Mucosa of rectum (tissue), 2 donors: ENCODE data around the gene STK40.

Experiments
- H3K27ac ChIP-seq, 2 donors: one replicate each; pipeline ENCODE4 v1.7.0; 2013; ENCODE audit warnings: inconsistent platforms in 2 of 2, low read depth in 2 of 2, low read length in 2 of 2
- H3K27me3 ChIP-seq, 2 donors: one replicate each; pipeline ENCODE4 v1.7.0; 2013; ENCODE audit warnings: low read length in 2 of 2; ENCODE audit not compliant: control insufficient read depth in 2 of 2, insufficient read depth in 2 of 2
- H3K36me3 ChIP-seq, 2 donors: one replicate each; pipeline ENCODE4 v1.7.0; 2013; ENCODE audit warnings: low read length in 2 of 2; ENCODE audit not compliant: control insufficient read depth in 2 of 2, insufficient read depth in 2 of 2
- H3K4me1 ChIP-seq, 2 donors: one replicate each; pipeline ENCODE4 v1.7.0; 2013; ENCODE audit warnings: low read length in 2 of 2, mild to moderate bottlenecking in 1 of 2; ENCODE audit not compliant: control insufficient read depth in 2 of 2, insufficient read depth in 2 of 2
- H3K4me3 ChIP-seq, 2 donors: one replicate each; pipeline ENCODE4 v1.7.0; 2013; ENCODE audit warnings: low read length in 2 of 2
- H3K9ac ChIP-seq, 2 donors: one replicate each; pipeline ENCODE4 v1.7.0; 2013; ENCODE audit warnings: low read length in 2 of 2, low read depth in 1 of 2, mild to moderate bottlenecking in 1 of 2
- H3K9me3 ChIP-seq, 2 donors: one replicate each; pipeline ENCODE4 v1.7.0; 2013; ENCODE audit warnings: low read length in 2 of 2; ENCODE audit not compliant: control insufficient read depth in 2 of 2
- donor health status: healthy.
- donor health status: Normal muscosa, but diverticular disease.

The STK40 gene

GRCh38 chr1:36330940-36331339 lies 54.8 kb downstream of the STK40 start:
- H3K4me3 ChIP-seq = no peak overlapping the region

GRCh38 chr1:36329817-36330216 lies 55.9 kb downstream of the STK40 start:
- Histone ChIP-seq H3K9me3 (no peaks in the 10 kb centered on the region), H3K4me1 (no peaks in the 10 kb centered on the region), H3K27ac (no peak overlapping the region), H3K4me3 (no peak overlapping the region), H3K27me3 (peaks cover 0 to 4% of the 10 kb centered on the region in 2 donors), H3K36me3 (no peaks in the 10 kb centered on the region), H3K9ac (no peak overlapping the region)

More at GRCh38 chr1:36330940-36331339, 54.8 kb downstream of the STK40 start:
- no peaks in the 10 kb centered on the region for H3K4me1 ChIP-seq
- H3K9ac ChIP-seq = no peak overlapping the region
- H3K9me3 ChIP-seq = no peaks in the 10 kb centered on the region
- H3K36me3 ChIP-seq = no peaks in the 10 kb centered on the region
- H3K27ac ChIP-seq = no peak overlapping the region
- H3K27me3 ChIP-seq = peaks cover 0 to under 1% of the 10 kb centered on the region in 2 donors

GRCh38 chr1:36328713-36329112 lies 57.0 kb downstream of the STK40 start:
- Histone ChIP-seq H3K27me3 (peaks cover 0 to 6% of the 10 kb centered on the region in 2 donors), H3K9ac (no peak overlapping the region), H3K27ac (no peak overlapping the region), H3K9me3 (no peaks in the 10 kb centered on the region), H3K36me3 (no peaks in the 10 kb centered on the region), H3K4me1 (peaks cover 5 to 8% of the 10 kb centered on the region in 2 donors), H3K4me3 (no peak overlapping the region)

GRCh38 chr1:36328088-36328480 lies 57.6 kb downstream of the STK40 start:
- Histone ChIP-seq H3K4me1 (peaks cover 7 to 9% of the 10 kb centered on the region in 2 donors), H3K9me3 (no peaks in the 10 kb centered on the region), H3K27me3 (peaks cover 0 to 6% of the 10 kb centered on the region in 2 donors), H3K4me3 (no peak overlapping the region), H3K36me3 (no peaks in the 10 kb centered on the region), H3K9ac (no peak overlapping the region), H3K27ac (no peak overlapping the region)

GRCh38 chr1:36327421-36328087 lies 58.2 kb downstream of the STK40 start:
- H3K27me3 ChIP-seq = peaks cover 0 to 6% of the 10 kb centered on the region in 2 donors
- H3K36me3 ChIP-seq = no peaks in the 10 kb centered on the region
- no peak overlapping the region for H3K9ac ChIP-seq
- H3K4me1 ChIP-seq = peaks cover 9% of the 10 kb centered on the region in 2 donors
- no peak overlapping the region for H3K4me3 ChIP-seq
- no peak overlapping the region for H3K27ac ChIP-seq
- H3K9me3 ChIP-seq = no peaks in the 10 kb centered on the region

GRCh38 chr1:36326499-36326898 lies 59.2 kb downstream of the STK40 start:
- no peak overlapping the region for H3K9ac ChIP-seq
- peaks cover 0 to 6% of the 10 kb centered on the region in 2 donors for H3K27me3 ChIP-seq
- H3K9me3 ChIP-seq = no peaks in the 10 kb centered on the region
- no peak overlapping the region for H3K4me3 ChIP-seq
- no peak overlapping the region for H3K27ac ChIP-seq
- peaks cover 14% of the 10 kb centered on the region in 2 donors for H3K4me1 ChIP-seq
- no peaks in the 10 kb centered on the region for H3K36me3 ChIP-seq

- Histone ChIP-seq H3K4me1 (peaks cover 16% of the 10 kb centered on the region in 2 donors), H3K36me3 (no peaks in the 10 kb centered on the region), H3K27ac (peak overlapping the region in 1 of 2 donors; percentile 54), H3K9ac (peak overlapping the region in 1 of 2 donors; percentile 54), H3K27me3 (peaks cover 0 to 6% of the 10 kb centered on the region in 2 donors), H3K4me3 (no peak overlapping the region), H3K9me3 (no peaks in the 10 kb centered on the region)
Observed at GRCh38 chr1:36324353-36324703, 61.4 kb downstream of the STK40 start.

- H3K9me3 ChIP-seq = no peaks in the 10 kb centered on the region
- H3K4me3 ChIP-seq = peak within 1 kb of the TSS; percentile 67 to 73
- no peaks in the 10 kb centered on the region for H3K36me3 ChIP-seq
- H3K4me1 ChIP-seq = peaks cover 16% of the 10 kb centered on the region in 2 donors
- peak within 1 kb of the TSS; percentile 54 to 60 for H3K9ac ChIP-seq
- peaks cover 0 to 6% of the 10 kb centered on the region in 2 donors for H3K27me3 ChIP-seq
- peak within 1 kb of the TSS; percentile 56 to 79 for H3K27ac ChIP-seq
Observed at GRCh38 chr1:36323636-36324352, 61.9 kb downstream of the STK40 start, which contains the start of gene EVA1B. Gene EVA1B (minus strand): TSS chr1:36323645. CDS start chr1:36323037, 608 bp downstream.

GRCh38 chr1:36322786-36323635 lies 62.7 kb downstream of the STK40 start:
- Histone ChIP-seq H3K27me3 (peaks cover 0 to 6% of the 10 kb centered on the region in 2 donors), H3K4me3 (peak overlapping the region; percentile 60 to 67), H3K9ac (peak overlapping the region; percentile 41 to 57), H3K9me3 (no peaks in the 10 kb centered on the region), H3K4me1 (peaks cover 16% of the 10 kb centered on the region in 2 donors), H3K36me3 (no peaks in the 10 kb centered on the region), H3K27ac (peak overlapping the region; percentile 56 to 79)
